Measurements from ENCODE around the gene THAP6. TPM values are rescaled to one million over a fixed set of nuclear protein-coding genes. Genes with fewer than 3 reads are reported as not detected.

The THAP6 gene
- total RNA-seq, 1 experiment from 2014 or later, result 16.7 TPM

GRCh38 chr4:75470738-75471137 is 43.5 kb upstream of the THAP6 start:
- ChIA-PET POLR2A (ENCODE audit: unreplicated experiment) (no interaction called here), CTCF (no interaction called here)
- no peak for DNase-seq
- TF ChIP-seq EZH2 (IDR thresholded peaks at IDR 0.05; ENCODE audit: low read depth) (no peak), CTCF (conservative IDR thresholded peaks at IDR 0.05) (no peak)
- no peaks in the 10 kb centered on the region for H3F3A ChIP-seq (ENCODE audit: insufficient read depth, low read depth)
- no peak overlapping the region for H3K4me3 ChIP-seq
- BruUV-seq (replicated peaks), result no TSS peak
- H3K4me1 ChIP-seq (replicated peaks; ENCODE audit: insufficient read depth), result no peaks in the 10 kb centered on the region
- intact Hi-C loops (cut with micrococcal nuclease; ENCODE audit: unreplicated experiment), result no loop called here
- no peaks in the 10 kb centered on the region for H3K9me2 ChIP-seq (ENCODE audit: insufficient read depth)
- no peaks in the 10 kb centered on the region for H3K9me3 ChIP-seq (ENCODE audit: insufficient read depth, low read depth)
- H3K27ac ChIP-seq, result no peak overlapping the region
- H2AFZ ChIP-seq, result no peak overlapping the region
- no peaks in the 10 kb centered on the region for H3K36me3 ChIP-seq (ENCODE audit: low read depth)
- no peaks in the 10 kb centered on the region for H3K27me3 ChIP-seq (ENCODE audit: insufficient read depth, low read depth)
- H3K79me2 ChIP-seq (ENCODE audit: low read depth), result no peaks in the 10 kb centered on the region
- no peak overlapping the region for H3K4me2 ChIP-seq
- no peaks in the 10 kb centered on the region for H4K20me1 ChIP-seq (ENCODE audit: insufficient read depth)

- intact Hi-C loops (cut with micrococcal nuclease; ENCODE audit: unreplicated experiment), result no loop called here
- no TSS peak for BruUV-seq (replicated peaks)
Measured at GRCh38 chr4:75477201-75477600, 37.1 kb upstream of the THAP6 start.

GRCh38 chr4:75484190-75484589 is 30.1 kb upstream of the THAP6 start:
- Histone ChIP-seq H3K4me1 (replicated peaks; ENCODE audit: insufficient read depth) (no peaks in the 10 kb centered on the region), H3K27me3 (ENCODE audit: insufficient read depth, low read depth) (no peaks in the 10 kb centered on the region), H2AFZ (no peak overlapping the region), H3K4me3 (no peak overlapping the region), H3K36me3 (ENCODE audit: low read depth) (no peaks in the 10 kb centered on the region; the same call in 1 of the 2 replicates), H4K20me1 (ENCODE audit: insufficient read depth) (no peaks in the 10 kb centered on the region), H3K9me2 (ENCODE audit: insufficient read depth) (no peaks in the 10 kb centered on the region), H3K9me3 (ENCODE audit: insufficient read depth, low read depth) (no peaks in the 10 kb centered on the region), H3F3A (ENCODE audit: insufficient read depth, low read depth) (0 out of 2 replicates have a peak, but pooled peaks cover 2% of the 10 kb centered on the region), H3K27ac (no peak overlapping the region), H3K4me2 (no peak overlapping the region), H3K79me2 (ENCODE audit: low read depth) (no peaks in the 10 kb centered on the region)
- ChIA-PET CTCF (no interaction called here), POLR2A (ENCODE audit: unreplicated experiment) (no interaction called here)
- TF ChIP-seq EZH2 (IDR thresholded peaks at IDR 0.05; ENCODE audit: low read depth), result no peak
- intact Hi-C loops (cut with micrococcal nuclease; ENCODE audit: unreplicated experiment), result no loop called here
- BruUV-seq (replicated peaks), result no TSS peak
- no peak for DNase-seq

More at GRCh38 chr4:75477201-75477600, 37.1 kb upstream of the THAP6 start:
- Histone ChIP-seq H3K4me1 (replicated peaks; ENCODE audit: insufficient read depth) (no peaks in the 10 kb centered on the region), H3K79me2 (ENCODE audit: low read depth) (no peaks in the 10 kb centered on the region), H3F3A (ENCODE audit: insufficient read depth, low read depth) (no peaks in the 10 kb centered on the region), H3K4me3 (no peak overlapping the region), H3K9me3 (ENCODE audit: insufficient read depth, low read depth) (no peaks in the 10 kb centered on the region), H3K36me3 (ENCODE audit: low read depth) (no peaks in the 10 kb centered on the region; the same call in 1 of the 2 replicates), H3K27me3 (ENCODE audit: insufficient read depth, low read depth) (no peaks in the 10 kb centered on the region), H2AFZ (no peak overlapping the region), H3K4me2 (no peak overlapping the region), H3K27ac (no peak overlapping the region), H3K9me2 (ENCODE audit: insufficient read depth) (no peaks in the 10 kb centered on the region), H4K20me1 (ENCODE audit: insufficient read depth) (no peaks in the 10 kb centered on the region)
- DNase-seq, result no peak
- TF ChIP-seq EZH2 (IDR thresholded peaks at IDR 0.05; ENCODE audit: low read depth) (no peak), CTCF (conservative IDR thresholded peaks at IDR 0.05) (no peak)
- CTCF ChIA-PET, result no interaction called here
- POLR2A ChIA-PET (ENCODE audit: unreplicated experiment), result no interaction called here

- H3K4me3 ChIP-seq, result no peak overlapping the region
- intact Hi-C loops (cut with micrococcal nuclease; ENCODE audit: unreplicated experiment), result no loop called here
- no peaks in the 10 kb centered on the region for H4K20me1 ChIP-seq (ENCODE audit: insufficient read depth)
- H3K9me3 ChIP-seq (ENCODE audit: insufficient read depth, low read depth), result no peaks in the 10 kb centered on the region
- no peaks in the 10 kb centered on the region for H3K27me3 ChIP-seq (ENCODE audit: insufficient read depth, low read depth)
- ChIA-PET POLR2A (ENCODE audit: unreplicated experiment) (interaction anchor here (0.7 kb wide), 1 partner anchor 21 kb away, joined by 3 read pairs; no protein-coding TSS in a partner anchor), CTCF (interaction anchor here (0.5 kb wide), 1 partner anchor 1670 kb away, joined by 5 read pairs; no protein-coding TSS in a partner anchor)
- H3K36me3 ChIP-seq (ENCODE audit: low read depth), result no peaks in the 10 kb centered on the region; the same call in 1 of the 2 replicates
- TF ChIP-seq CTCF (conservative IDR thresholded peaks at IDR 0.05) (peak; percentile 29), EZH2 (IDR thresholded peaks at IDR 0.05; ENCODE audit: low read depth) (no peak)
- H3F3A ChIP-seq (ENCODE audit: insufficient read depth, low read depth), result 0 out of 2 replicates have a peak, but pooled peaks cover 2% of the 10 kb centered on the region
- DNase-seq, result no peak
- H3K27ac ChIP-seq, result no peak overlapping the region
- no peaks in the 10 kb centered on the region for H3K4me1 ChIP-seq (replicated peaks; ENCODE audit: insufficient read depth)
- H2AFZ ChIP-seq, result no peak overlapping the region
- no peaks in the 10 kb centered on the region for H3K79me2 ChIP-seq (ENCODE audit: low read depth)
- no peaks in the 10 kb centered on the region for H3K9me2 ChIP-seq (ENCODE audit: insufficient read depth)
- H3K4me2 ChIP-seq, result no peak overlapping the region
- BruUV-seq (replicated peaks), result no TSS peak
Measured at GRCh38 chr4:75490155-75490554, 24.1 kb upstream of the THAP6 start.

Data from PC-9 (cell line).